GM12875 (cell line): ENCODE data around the gene SPINK4.

Source experiments
- H3K4me3 ChIP-seq: one replicate; pipeline ENCODE4 v1.5.1; 2011; ENCODE audit warnings: low read depth, low read length, control low read depth
- TF ChIP-seq, protein P1 (sequence below): IDR thresholded peaks from 2 replicates; pipeline ENCODE4 v1.5.1; 2011; ENCODE audit warnings: low read depth, mild to moderate bottlenecking, control low read depth, inconsistent platforms, low read length, moderate library complexity, borderline replicate concordance; ENCODE audit not compliant: insufficient read depth

Gene SPINK4

DNA sequence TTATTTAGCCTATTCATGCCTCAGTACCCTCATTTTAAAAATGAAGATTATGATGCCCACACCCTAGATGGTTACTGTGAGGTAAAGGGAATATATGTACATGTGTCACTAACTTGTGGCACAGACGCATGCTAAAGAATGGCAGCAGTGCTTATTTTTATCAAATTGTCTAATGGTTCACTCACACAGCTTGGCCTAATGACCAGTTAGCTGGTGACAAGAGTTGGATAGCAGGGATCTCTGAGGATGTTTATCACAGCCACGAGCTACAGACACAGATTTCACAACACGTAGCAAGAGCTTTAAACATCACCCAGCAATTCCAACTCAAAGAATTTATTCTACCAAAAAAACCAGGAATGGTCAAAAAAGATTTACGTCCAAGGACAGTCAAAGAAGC, 17.3 kb downstream of the SPINK4 start:
- TF ChIP-seq, protein P1, sequence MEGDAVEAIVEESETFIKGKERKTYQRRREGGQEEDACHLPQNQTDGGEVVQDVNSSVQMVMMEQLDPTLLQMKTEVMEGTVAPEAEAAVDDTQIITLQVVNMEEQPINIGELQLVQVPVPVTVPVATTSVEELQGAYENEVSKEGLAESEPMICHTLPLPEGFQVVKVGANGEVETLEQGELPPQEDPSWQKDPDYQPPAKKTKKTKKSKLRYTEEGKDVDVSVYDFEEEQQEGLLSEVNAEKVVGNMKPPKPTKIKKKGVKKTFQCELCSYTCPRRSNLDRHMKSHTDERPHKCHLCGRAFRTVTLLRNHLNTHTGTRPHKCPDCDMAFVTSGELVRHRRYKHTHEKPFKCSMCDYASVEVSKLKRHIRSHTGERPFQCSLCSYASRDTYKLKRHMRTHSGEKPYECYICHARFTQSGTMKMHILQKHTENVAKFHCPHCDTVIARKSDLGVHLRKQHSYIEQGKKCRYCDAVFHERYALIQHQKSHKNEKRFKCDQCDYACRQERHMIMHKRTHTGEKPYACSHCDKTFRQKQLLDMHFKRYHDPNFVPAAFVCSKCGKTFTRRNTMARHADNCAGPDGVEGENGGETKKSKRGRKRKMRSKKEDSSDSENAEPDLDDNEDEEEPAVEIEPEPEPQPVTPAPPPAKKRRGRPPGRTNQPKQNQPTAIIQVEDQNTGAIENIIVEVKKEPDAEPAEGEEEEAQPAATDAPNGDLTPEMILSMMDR = no peak
- H3K4me3 ChIP-seq = no peak overlapping the region

DNA sequence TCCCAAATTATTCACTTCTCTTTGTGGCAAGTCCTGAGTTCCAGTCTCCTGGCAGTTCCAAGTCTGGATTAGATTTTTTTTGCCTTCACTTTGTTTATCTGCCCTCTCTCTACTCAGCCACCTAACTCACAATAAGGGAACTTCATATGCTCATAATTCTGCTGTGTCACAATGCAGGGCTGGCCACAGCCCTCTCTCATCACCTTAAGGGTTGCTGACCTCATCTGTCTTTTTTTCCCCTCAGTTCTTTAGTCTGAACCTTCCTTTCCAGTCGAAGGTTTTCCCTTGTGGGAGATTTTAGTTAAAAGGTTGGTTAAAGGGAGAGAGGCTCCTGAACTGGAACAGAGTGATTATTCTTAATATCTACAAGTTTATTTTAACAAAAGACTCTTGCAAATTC, 20.4 kb downstream of the SPINK4 start:
- TF ChIP-seq, protein P1 = no peak
- no peak overlapping the region for H3K4me3 ChIP-seq

DNA sequence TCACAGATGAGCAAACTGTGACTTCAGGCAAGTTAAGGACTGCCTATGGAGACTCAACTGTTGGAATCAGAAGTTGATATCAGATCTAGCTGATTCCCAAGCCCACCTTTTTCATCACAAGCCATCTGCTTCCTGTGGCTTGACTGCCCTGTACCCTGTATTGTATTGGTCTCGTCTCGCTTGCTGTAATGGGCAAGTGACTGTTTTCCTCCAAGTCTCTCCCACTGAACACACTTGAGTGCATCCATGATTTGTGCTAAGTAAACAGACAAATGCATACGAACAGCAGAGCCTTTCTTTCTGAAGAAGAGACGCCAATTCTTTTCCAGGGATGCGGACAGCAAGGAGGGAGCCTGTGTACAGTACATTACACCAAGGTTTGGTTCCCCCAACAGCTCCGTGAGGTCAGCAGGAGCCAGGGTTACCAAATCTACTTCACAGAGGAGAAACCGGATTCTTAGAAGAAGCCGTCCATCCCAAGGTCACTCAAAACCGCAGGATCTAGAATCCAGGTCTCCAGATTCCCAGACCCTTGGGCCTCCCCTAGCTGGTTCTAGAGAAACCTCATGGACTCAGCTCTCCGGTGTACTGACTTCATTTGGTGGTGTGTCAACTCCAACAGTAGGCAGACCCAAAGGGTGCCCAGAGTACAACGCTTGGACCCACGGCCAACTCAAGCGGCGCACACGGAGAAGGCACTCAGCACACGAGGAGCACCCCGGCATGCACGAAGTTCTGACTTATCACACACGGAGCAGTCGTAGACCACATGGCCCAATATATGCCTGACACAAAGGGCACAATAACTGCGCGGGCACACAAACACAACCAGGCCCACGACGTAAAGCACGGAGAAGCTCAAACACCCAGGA, 23.4 kb downstream of the SPINK4 start:
- H3K4me3 ChIP-seq = peak overlapping the region; percentile 100

DNA sequence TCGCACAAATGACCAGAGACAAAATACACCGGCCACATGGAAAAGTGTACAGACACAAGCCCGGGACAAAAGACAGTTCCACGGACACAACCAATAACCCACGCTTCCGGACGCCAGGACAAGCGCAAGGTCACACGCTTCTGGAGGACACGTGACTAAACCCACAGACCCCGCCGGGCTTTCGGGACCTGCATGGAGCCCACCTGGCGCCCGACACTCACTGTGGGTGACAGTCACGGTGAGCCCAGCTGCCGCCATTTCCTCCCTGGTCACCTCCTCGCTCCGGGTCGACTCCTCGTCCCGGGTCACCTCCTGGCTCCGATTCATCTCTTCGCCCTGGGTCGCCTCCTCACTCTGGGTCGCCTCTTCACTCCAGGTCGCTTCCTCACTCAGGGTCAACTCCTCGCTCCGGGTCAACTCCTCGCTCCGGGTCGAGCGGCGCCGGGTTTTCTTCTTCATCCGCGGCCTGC, 24.1 kb downstream of the SPINK4 start:
- H3K4me3 ChIP-seq = peak overlapping the region; percentile 100
- TF ChIP-seq, protein P1 = no peak

More for the DNA sequence above, 23.4 kb downstream of the SPINK4 start:
- TF ChIP-seq, protein P1 = no peak

DNA sequence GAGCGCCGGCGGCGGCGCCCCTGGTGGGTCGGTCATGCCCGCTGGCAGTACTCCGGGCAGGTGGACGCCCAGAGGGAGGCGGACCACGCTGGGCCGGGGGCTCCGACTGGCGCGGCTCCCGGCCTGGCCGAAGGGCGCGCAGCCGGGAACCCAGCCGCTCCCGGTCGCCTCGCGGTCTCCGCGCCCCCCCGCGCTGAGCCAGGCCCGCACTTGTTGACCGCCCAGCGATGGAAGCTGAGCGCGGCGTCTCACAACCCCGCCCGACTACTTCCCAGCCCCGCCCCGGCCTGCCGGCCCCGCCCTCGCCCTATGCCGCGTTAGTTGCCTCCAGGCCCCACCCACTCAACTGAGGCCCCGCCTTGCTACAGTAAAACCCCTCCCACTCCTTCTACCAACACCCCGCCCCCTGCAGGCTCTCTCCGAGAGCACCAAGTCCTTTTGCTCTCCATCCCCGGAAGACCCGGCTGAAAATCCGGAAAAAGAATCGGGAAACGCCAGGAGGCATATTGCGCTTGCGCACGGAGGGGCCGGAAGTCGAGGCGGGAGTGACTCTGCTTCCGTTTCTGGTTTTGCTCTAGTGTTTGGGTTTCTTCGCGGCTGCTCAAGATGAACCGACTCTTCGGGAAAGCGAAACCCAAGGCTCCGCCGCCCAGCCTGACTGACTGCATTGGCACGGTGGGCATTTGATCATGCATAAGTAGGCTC, 24.7 kb downstream of the SPINK4 start, which contains the start of the genes BAG1 and CHMP5:
BAG1 (minus strand) TSS at position 236 of the 705 bp plus-strand sequence.
CHMP5 (plus strand) TSS at position 577 of the 705 bp plus-strand sequence; CDS start at position 607, 30 bp downstream.
- H3K4me3 ChIP-seq = peak within 1 kb of the TSS; percentile 100
- TF ChIP-seq, protein P1 = 0 out of 2 replicates have a peak, but pooled peaks have one; percentile 2

DNA sequence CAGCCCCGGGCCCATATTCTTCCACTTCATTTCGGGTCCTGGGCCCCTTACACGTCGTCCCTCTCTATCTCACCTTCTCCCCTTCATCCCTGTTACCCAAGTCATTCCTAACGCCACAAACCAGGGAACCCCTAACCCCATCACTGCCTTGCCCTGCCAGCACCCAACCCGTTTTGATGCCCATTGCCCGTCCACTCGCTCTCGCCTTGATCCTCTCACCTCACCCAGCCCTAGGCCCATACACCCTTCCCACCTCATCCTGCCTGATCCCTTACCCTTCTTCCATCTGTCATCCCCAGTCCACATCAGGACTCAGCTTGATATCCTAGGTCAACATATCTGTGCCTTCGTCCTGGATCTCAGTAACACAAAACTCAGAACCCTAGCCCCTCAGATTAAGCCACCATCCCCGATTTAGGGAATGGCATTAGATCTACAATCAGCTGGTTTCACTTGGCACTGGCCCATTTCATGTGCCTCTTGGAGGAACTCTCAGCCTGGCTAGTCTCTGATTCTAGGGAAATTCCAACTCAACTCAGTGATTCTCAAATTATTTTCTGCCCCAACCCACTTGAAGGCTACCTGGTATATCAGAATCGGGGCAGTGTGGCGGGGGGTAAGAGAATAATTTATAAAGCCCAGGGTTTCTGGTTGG, 25.4 kb downstream of the SPINK4 start:
- TF ChIP-seq, protein P1 = no peak
- peak overlapping the region; percentile 69 for H3K4me3 ChIP-seq
